T47D (cell line): ENCODE data around the gene CYP4V2.

ENCODE experiments used
- DNase-seq, 2 experiments: peaks; one replicate each; pipeline versions ENCODE4 v3.0.0 to v3.0.0-alpha.2; 2011 to 2012; ENCODE audit warnings: low read depth in 1 of 2, low spot score in 1 of 2
- JUND ChIP-seq: IDR thresholded peaks from 2 replicates; pipeline ENCODE4 v1.6.1; 2012; ENCODE audit warnings: low read depth
- in situ Hi-C: cut with HindIII; loops from 2 replicates; pipeline ENCODE4 v1.10.0; 2016; ENCODE audit warnings: low sequenced_read_pairs, low pct_unique_long_range_greater_than_20kb

Gene CYP4V2

DNA sequence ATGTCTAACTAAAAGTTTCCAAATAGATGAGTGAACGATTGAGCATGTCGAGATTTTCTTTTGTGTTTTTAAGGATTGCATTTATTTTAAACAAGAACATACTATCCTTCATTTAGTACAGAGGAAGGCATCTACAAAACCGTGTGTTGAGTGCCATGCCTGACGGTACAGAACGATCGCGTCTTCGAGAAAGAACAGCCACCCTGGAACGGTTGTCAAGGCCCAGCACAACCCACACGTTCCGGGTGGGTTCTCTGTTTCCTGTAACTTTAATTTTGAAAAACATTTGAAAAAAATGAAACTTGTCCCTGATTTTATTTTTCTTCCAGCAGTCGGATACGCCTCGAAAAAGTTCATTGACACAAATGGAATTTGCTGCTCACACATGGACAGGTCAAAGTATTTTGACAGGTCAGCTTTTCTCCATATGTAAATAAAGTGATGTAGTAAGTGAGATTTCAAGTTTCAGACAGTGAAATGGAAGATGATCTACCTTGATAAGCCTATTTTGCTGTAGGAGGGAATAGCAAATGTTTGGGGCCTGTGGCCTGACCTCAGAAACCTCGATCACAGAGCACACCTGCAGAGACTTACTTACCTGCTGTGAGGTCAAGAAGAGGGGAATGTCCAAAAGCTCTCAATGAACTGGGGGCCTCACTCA is 24.4 kb upstream of the CYP4V2 start:
- no peak for DNase-seq
- in situ Hi-C loops, result no loop called here
- TF ChIP-seq JUND, result no peak

DNA sequence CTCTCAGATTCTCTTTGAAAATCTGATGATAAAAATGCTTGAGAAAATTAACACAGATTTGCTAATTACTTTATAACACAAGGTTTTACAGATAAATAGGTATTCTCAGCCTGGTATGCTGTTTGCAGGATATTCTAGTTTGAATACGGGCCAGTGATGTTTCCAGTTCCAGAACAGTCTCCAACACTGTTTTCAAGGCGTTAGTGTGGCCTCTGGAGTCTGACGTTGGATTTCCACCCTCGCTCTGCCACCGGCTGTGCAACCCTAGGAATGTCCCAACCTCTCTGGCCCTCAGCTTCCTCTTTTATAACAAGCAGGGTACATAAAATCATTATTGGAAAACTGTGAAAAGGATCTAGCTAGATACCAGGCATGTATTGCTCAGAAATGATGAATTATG is 23.8 kb upstream of the CYP4V2 start:
- no peak for DNase-seq
- in situ Hi-C loops, result no loop called here
- TF ChIP-seq JUND, result no peak

DNA sequence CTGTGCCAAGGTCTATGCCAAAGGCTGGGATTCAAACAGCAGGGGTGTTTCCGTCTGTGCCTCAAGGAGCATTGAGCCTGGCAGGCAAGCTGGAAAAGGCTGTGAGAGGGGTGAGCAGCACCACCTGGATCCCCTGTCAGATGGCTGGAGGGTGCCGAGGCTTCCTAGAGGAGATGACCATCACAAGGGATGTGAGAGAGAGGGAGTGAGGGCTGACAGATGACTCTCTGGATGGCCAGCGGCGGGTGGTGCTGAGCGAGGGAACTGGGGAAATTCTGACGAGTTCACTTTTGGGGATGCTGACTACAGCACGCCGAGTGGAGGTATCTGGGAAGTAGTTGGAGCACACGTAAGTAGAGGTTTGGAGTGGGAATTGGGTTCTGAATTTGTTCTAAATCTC is 22.6 kb upstream of the CYP4V2 start:
- no peak for TF ChIP-seq JUND
- DNase-seq, result no peak
- in situ Hi-C loops, result no loop called here

DNA sequence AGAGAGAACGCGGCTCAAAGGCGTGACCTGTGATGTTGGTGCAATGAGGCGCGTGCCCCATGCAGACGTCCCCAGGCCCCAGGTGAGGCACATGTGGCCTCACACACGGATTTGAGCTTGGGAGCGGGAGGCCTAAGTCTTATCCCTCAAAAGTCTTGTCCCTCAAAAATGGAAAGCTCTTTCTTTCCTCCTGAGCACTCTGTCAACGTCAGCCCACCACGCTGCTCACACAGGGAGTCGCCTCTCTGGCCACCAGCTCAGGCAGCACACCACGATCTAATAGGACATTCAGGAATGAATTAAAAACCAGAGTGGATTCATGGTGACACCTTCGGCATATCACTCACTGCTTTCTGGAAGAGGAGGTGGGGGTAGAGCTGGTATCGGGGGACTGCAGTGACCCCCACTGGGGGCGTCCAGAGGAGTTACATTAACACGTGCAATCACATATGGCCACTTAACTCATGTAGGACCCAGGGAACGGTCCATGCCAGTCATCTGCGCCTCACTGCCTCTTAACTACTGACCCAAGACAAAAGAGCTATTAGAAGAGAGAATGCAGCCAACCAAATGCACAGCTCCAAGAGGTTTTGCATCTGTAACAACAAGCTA is 21.9 kb upstream of the CYP4V2 start:
- no peak for TF ChIP-seq JUND
- no peak for DNase-seq
- in situ Hi-C loops, result no loop called here

DNA sequence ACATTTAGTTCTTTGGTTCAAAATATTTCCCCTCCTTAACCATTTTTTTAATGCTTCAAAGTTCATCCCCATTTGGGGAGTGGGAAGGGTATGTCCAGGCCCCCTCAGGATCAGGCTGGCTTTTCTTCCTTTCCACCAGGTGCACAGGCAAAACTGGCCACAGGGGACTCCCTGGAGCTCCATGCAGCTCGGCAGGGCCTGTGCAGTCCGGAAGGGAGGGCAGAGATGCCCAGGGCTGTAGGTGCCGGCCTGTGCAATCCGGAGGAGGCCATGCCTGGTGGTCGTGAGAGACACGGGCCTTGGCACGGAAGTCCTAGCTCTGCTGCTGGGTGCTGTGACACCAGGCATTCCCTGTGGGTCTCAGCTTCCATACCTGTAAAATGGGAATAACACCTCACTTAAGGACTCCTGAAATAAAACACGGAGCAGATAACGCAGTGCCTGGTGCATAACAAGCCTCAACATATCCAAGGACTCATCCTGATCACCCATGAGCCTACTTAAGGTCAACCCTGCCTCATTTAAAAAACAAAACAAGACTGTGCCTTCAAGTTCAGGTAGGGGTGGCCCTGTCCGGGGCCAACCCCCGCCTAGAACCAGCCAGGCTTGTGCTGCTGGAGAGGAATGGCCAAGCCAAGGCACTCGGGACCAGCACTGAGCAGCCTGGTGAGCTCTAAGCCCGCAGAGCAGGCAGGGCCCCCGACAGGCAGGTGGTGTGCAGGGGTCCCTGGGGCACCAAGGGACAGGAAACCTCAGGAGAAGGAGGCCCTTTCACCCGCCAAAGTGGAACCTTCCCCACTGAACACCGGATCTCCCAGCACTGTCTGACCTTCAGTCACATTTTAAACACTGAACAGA is 21.2 kb upstream of the CYP4V2 start:
- DNase-seq, result no peak
- TF ChIP-seq JUND, result no peak

DNA sequence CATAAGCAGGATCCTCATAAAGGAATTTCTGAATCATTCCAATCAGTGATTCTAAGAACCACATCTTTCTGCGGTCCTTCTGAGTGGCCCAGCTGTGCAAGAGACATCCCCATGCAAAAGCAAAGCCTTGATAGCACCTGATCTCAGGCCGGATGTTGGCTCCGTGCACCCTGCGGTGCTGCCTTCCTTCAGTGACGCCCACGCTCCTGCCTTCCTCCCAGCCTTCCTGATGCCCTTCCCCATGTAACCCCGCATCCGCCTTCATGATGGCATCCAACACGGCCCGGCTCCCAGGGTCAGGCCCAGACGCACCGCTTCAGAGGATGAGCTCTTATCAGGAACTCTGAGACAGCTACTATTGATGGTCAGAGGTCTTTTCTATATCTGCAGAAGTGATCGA is 20.4 kb upstream of the CYP4V2 start:
- DNase-seq, result no peak
- in situ Hi-C loops, result no loop called here
- TF ChIP-seq JUND, result no peak

More for the DNA sequence above, 21.2 kb upstream of the CYP4V2 start:
- in situ Hi-C loops, result no loop called here

DNA sequence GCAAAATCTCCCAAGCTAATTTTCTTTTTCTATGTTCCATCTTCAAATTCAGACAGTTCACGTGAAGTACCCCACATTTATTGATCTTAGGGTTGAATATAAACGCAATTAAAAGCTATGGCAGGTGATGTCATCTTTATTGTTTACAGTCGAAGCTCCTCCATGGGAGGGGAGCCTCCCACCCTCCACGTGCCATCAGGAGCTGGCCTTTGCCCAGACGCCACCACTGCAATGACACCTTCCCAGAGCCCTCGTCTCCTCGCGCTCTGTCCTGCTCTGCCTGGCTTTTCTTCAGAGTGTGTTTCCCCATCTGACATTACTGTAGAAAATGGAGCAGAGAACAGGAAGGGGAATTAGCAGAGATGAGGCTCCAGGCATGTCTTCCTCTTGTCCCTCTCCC is 18.8 kb upstream of the CYP4V2 start:
- TF ChIP-seq JUND, result no peak
- DNase-seq, result no peak
- in situ Hi-C loops, result no loop called here

DNA sequence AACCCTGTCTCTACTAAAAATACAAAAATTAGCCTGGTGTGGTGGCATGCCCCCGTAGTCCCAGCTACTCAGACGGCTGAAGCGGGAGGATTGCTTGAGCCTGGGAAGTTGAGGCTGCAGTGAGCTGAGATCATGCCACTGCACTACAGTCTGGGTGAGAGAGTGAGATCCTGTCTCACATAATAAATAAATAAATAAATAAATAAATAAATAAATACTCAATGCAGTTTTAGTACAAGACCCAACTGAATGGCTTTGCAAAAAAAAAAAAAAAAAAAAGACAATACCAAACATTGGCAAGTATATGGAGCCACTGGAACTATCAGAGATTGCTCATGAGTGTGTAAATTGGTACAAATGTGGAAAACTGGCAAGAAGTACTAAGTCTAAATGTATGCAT is 3.3 kb upstream of the CYP4V2 start:
- in situ Hi-C loops, result no loop called here
- no peak for TF ChIP-seq JUND
- DNase-seq, result no peak

DNA sequence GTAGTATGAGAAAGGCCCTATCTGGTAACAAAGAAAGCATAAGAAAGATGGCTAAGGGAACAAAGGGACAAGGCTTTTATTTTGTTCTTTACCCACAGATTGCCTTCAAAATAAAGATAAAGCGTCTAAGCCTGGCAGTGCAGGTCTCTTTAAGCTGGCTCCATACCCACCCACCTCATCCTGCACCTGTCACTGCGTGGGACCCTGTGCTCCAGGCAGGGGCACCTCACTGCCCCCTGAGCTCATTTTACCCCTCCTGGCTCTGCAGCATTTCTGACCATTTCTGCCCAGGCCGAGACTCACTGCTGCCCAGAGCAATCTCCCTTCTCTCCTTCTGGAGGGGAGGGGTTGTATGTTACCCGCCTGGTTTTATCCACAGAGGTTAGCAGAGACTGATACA is 1.7 kb upstream of the CYP4V2 start:
- in situ Hi-C loops, result no loop called here
- no peak for DNase-seq
- no peak for TF ChIP-seq JUND

DNA sequence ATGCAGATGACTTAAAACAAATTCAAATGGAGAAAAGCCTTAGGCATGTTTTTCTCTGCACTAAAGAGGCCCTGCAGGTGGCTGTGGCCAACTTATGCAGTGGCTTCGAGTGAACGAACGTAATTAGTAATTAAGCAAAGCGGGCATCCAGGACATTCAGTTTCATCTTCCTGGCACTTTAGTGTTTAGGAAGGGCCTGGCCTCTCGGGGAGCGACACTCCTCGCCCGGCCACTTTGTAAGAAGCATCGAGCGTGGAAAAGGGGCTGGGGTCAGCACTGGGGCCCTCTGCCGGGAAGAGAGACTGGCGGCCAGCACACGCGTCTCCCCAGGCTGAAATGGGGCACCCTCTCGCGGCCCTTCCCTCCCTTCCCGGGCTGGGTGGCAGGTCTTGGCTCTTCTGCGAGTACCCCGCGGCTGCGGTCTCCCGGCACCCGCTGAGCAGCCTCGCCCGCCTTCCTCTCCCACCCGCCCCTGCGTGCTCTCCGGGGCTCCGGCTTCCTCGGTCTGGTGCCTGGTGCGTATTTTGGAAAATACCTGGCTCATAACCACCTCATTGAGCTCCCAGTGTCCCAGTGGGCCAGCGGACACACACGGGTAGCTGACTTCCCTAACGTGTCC is 677 bp upstream of the CYP4V2 start:
- DNase-seq, result peak in 1 of 2 experiments; percentile 31
- TF ChIP-seq JUND, result no peak
- in situ Hi-C loops, result no loop called here

DNA sequence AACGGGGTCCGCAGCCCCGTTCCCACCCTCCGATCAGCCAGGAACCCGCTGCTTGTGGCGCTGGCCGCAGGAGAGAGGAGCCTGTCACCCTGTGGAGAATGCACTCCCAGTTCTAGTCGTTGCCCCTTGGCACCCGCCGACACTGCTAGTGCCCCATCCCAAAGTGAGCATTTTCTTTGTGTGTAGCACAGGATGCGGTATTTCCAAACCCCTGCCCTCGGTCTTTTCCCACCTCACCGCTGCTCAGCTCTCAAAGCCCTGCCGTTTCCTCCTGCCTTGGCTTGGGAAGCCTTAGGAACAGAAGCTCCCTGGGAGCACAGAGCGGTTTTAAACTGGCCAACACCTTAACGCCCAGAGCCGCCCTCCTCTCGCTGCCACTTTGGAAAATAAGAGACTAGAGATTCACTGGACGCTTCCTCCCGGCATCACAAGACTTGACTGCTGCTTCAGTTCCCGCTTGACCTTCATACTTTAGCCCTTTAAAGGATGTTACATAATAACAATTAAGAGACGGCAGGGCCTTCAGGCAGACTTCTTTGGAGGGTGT is 772 bp downstream of the CYP4V2 start:
- no peak for TF ChIP-seq JUND
- peak; percentile 17 to 24 for DNase-seq
- in situ Hi-C loops, result no loop called here

DNA sequence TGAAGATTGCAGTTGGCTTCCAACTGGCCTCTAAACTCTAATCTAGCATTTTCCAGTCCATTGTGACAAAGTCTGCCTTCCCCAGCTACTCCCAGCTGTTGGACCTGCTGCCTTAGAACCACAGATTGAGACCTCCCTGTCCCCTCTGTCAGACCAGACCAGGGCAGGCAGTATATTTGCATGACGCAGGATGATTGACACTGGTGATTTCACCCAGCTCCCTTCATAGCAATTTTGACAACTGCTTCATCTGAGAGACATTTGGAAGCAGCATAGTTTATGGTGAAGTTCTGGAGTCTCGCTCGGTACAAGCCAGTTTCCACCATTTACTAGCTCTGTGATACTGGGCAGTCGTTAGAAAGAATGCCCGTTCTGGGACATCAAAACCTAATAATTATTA is 2.5 kb downstream of the CYP4V2 start:
- in situ Hi-C loops, result no loop called here
- no peak for TF ChIP-seq JUND
- DNase-seq, result no peak
